Smooth muscle cell of bladder (primary cell): ENCODE measurements around the gene OR5D16. TPM values are rescaled to one million over a fixed set of nuclear protein-coding genes. Genes with fewer than 3 reads are reported as not detected.

ENCODE experiments used
- total RNA-seq: library from RNA; depleted of rRNA; stranded (reverse); fragments of >200 nt; gene quantifications from 2 replicates; pipeline ENCODE4 v1.2.3, GENCODE V29; 2014

The OR5D16 gene
- not detected in 2 replicates for total RNA-seq

GRCh38 chr11:55838452-55838851 lies at the start of gene OR5D16:
Gene OR5D16, plus strand, starts transcription at chr11:55838752. Its CDS starts 0 bp downstream, at chr11:55838752.

GRCh38 chr11:55795256-55795655 lies 43.3 kb upstream of the OR5D16 start, which contains the start of gene OR5D14:
Gene OR5D14, plus strand, starts transcription at chr11:55795556. Its CDS starts 0 bp downstream, at chr11:55795556.

GRCh38 chr11:55811067-55811466 lies 27.5 kb upstream of the OR5D16 start, which contains the start of gene OR5L1:
Gene OR5L1, plus strand, starts transcription at chr11:55811367. Its CDS starts 100 bp downstream, at chr11:55811467.

GRCh38 chr11:55819330-55819729 lies 19.2 kb upstream of the OR5D16 start, which contains the start of gene OR5D18:
Gene OR5D18, plus strand, starts transcription at chr11:55819630. Its CDS starts 0 bp downstream, at chr11:55819630.

GRCh38 chr11:55826919-55827318 lies 11.6 kb upstream of the OR5D16 start, which contains the start of gene OR5L2:
Gene OR5L2, plus strand, starts transcription at chr11:55827219. Its CDS starts 0 bp downstream, at chr11:55827219.

GRCh38 chr11:55882997-55883396 lies 44.4 kb downstream of the OR5D16 start, which contains the start of gene TRIM51:
Gene TRIM51, plus strand, starts transcription at chr11:55883297. Its CDS starts 2,132 bp downstream, at chr11:55885429.

Other genes with a start within 250 kb of the OR5D16 start
- gene OR4C11, start 231.1 kb upstream of the OR5D16 start, total RNA-seq = not detected in 2 replicates
- gene OR4P4, start 203.6 kb upstream of the OR5D16 start, total RNA-seq = not detected in 2 replicates
- not detected in 2 replicates for gene OR4S2, start 190.4 kb upstream of the OR5D16 start, total RNA-seq
- gene OR4C6, start 176.6 kb upstream of the OR5D16 start, total RNA-seq = not detected in 2 replicates
- gene OR5D13, start 65.3 kb upstream of the OR5D16 start, total RNA-seq = not detected in 2 replicates
- not detected in 2 replicates for gene OR5D14, start 43.2 kb upstream of the OR5D16 start, total RNA-seq
- not detected in 2 replicates for gene OR5L1, start 27.4 kb upstream of the OR5D16 start, total RNA-seq
- gene OR5D18, start 19.1 kb upstream of the OR5D16 start, total RNA-seq = not detected in 2 replicates
- not detected in 2 replicates for gene OR5L2, start 11.5 kb upstream of the OR5D16 start, total RNA-seq
- gene TRIM51, start 44.5 kb downstream of the OR5D16 start, total RNA-seq = not detected in 2 replicates
- not detected in 2 replicates for gene OR5W2, start 75.8 kb downstream of the OR5D16 start, total RNA-seq
- not detected in 2 replicates for gene OR5I1, start 97.6 kb downstream of the OR5D16 start, total RNA-seq
- not detected in 2 replicates for gene OR10AG1, start 131.2 kb downstream of the OR5D16 start, total RNA-seq
- not detected in 2 replicates for gene OR5F1, start 155.9 kb downstream of the OR5D16 start, total RNA-seq
- gene OR5AS1, start 188.9 kb downstream of the OR5D16 start, total RNA-seq = not detected in 2 replicates